ENCODE measurements around the gene MAB21L2. TPM values are rescaled to one million over a fixed set of nuclear protein-coding genes. Genes with fewer than 3 reads are reported as not detected.

MAB21L2 gene
- total RNA-seq: 27.1 and 31.0 TPM in 2 replicates

DNA sequence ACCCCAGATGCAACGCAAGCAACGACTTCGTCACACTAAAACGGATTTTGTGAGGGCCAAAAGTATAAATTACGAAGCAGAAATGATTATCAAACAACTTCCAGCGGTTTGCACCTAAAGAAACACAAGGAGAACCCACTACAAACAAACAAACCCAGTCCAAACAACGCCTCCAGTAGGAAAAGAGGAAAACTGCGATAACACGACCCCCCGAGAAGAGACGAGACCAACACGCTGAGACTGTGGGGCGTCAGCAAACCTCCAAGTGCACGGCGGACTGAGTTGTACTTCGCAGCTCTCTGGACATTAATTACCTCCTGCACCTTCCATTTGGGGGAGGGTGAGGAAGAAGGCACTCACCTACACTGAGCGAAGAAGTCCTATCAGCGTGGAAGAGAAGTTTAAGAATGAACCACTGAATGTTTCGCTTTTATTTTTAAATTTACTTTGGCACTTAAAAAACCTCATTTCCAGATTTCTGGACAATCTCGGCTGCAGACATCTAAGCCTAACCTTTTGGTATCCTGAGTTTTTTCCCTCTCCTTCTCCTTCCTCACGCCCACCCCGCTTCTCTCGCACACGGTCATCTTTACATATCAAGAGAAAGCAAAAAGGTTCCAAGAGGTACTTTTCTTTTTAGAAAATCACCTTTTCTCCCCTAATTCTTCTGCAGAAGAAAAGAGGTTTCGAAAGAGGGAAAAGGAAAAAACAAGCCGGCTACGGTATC lies at the start of gene MAB21L2:
Gene MAB21L2, plus strand, starts transcription at position 6 of the 727 bp plus-strand sequence. CDS start 879 bp downstream, outside the sequence.

All from articular chondrocyte of knee joint (primary cell).